GM23338 (cell line): ENCODE results near the gene ATP5F1B. TPM values are rescaled to one million over a fixed set of nuclear protein-coding genes. Genes with fewer than 3 reads are reported as not detected.

Source experiments
- ATAC-seq: fragments of 200-7000 bp; cut with Tn5 transposase; 3 replicates; pipeline ENCODE4 v1.9.1; 2020
- DNase-seq: peaks from one replicate; pipeline ENCODE4 v3.0.0-alpha.2; 2015; ENCODE audit warnings: low spot score
- H2AFZ ChIP-seq: fragments of 200-600 bp; sonication (generic); 2 replicates; pipeline ENCODE4 v1.8.0; 2016; ENCODE audit warnings: antibody characterized with exemption, mild to moderate bottlenecking, moderate library complexity
- H3F3A ChIP-seq: fragments of 200-600 bp; sonication (generic); replicated peaks from 2 replicates; pipeline ENCODE4 v1.8.0; 2017; ENCODE audit warnings: antibody characterized with exemption, mixed run types, low read depth
- H3K27ac ChIP-seq: fragments of 200-600 bp; sonication (generic); 2 replicates; pipeline ENCODE4 v1.6.1; 2016; ENCODE audit warnings: low read depth
- H3K27me3 ChIP-seq: fragments of 200-600 bp; sonication (generic); 2 replicates; pipeline ENCODE4 v1.8.0; 2016; ENCODE audit warnings: mild to moderate bottlenecking, mixed run types, moderate library complexity; ENCODE audit not compliant: insufficient read depth
- H3K36me3 ChIP-seq: fragments of 200-600 bp; sonication (generic); 2 replicates; pipeline ENCODE4 v1.8.0; 2016; ENCODE audit warnings: mild to moderate bottlenecking; ENCODE audit not compliant: insufficient read depth
- H3K4me1 ChIP-seq: fragments of 200-600 bp; sonication (generic); 2 replicates; pipeline ENCODE4 v1.8.0; 2016; ENCODE audit warnings: mild to moderate bottlenecking, moderate library complexity; ENCODE audit not compliant: insufficient read depth
- H3K4me2 ChIP-seq: fragments of 200-600 bp; sonication (generic); 2 replicates; pipeline ENCODE4 v1.7.1; 2017; ENCODE audit warnings: mixed run types
- H3K4me3 ChIP-seq: fragments of 200-600 bp; sonication (generic); 2 replicates; pipeline ENCODE4 v1.6.1; 2016; ENCODE audit warnings: mixed run types
- H3K79me2 ChIP-seq: fragments of 200-600 bp; sonication (generic); replicated peaks from 2 replicates; pipeline ENCODE4 v1.8.0; 2017; ENCODE audit warnings: mild to moderate bottlenecking; ENCODE audit not compliant: insufficient read depth
- H3K9me2 ChIP-seq: fragments of 200-600 bp; sonication (generic); 2 replicates; pipeline ENCODE4 v1.8.0; 2017; ENCODE audit not compliant: insufficient read depth
- H4K20me1 ChIP-seq: fragments of 200-600 bp; sonication (generic); replicated peaks from 2 replicates; pipeline ENCODE4 v1.8.0; 2017; ENCODE audit warnings: mild to moderate bottlenecking; ENCODE audit not compliant: insufficient read depth
- H3K27ac Mint-ChIP-seq: 2 replicates; pipeline ENCODE4 v1.8.0; 2020; ENCODE audit warnings: inconsistent platforms, mild to moderate bottlenecking, moderate library complexity, mixed read lengths
- H3K27me3 Mint-ChIP-seq: 3 replicates; pipeline ENCODE4 v1.8.0; 2022; ENCODE audit warnings: low read depth, mild to moderate bottlenecking, moderate library complexity, mixed read lengths, inconsistent platforms; ENCODE audit not compliant: insufficient read depth, poor library complexity
- H3K36me3 Mint-ChIP-seq: 3 replicates; pipeline ENCODE4 v1.8.0; 2021; ENCODE audit warnings: low read depth, mild to moderate bottlenecking, inconsistent platforms, moderate library complexity, mixed read lengths
- H3K4me1 Mint-ChIP-seq: 3 replicates; pipeline ENCODE4 v1.8.0; 2020; ENCODE audit warnings: mild to moderate bottlenecking, inconsistent platforms, mixed read lengths
- H3K4me3 Mint-ChIP-seq: 3 replicates; pipeline ENCODE4 v1.8.0; 2021; ENCODE audit warnings: moderate library complexity, mild to moderate bottlenecking, inconsistent platforms, mixed read lengths
- H3K9me3 Mint-ChIP-seq: 3 replicates; pipeline ENCODE4 v1.8.0; 2020; ENCODE audit warnings: moderate library complexity, mild to moderate bottlenecking, inconsistent platforms, mixed read lengths
- EZH2 ChIP-seq: fragments of 200-600 bp; sonication (generic); IDR thresholded peaks from one replicate; pipeline ENCODE4 v1.8.0; 2017; ENCODE audit warnings: antibody characterized with exemption, mild to moderate bottlenecking, low read depth; ENCODE audit not compliant: unreplicated experiment
- EZH2phosphoT487 ChIP-seq: fragments of 200-600 bp; sonication (generic); IDR thresholded peaks from one replicate; pipeline ENCODE4 v1.8.1; 2018; ENCODE audit warnings: antibody characterized with exemption; ENCODE audit not compliant: unreplicated experiment
- JUNB ChIP-seq: IDR thresholded peaks from one replicate; pipeline ENCODE4 v1.6.1; 2016; ENCODE audit warnings: antibody characterized with exemption; ENCODE audit not compliant: unreplicated experiment
- NANOG ChIP-seq: IDR thresholded peaks from 2 replicates; pipeline ENCODE4 v1.6.1; 2016; ENCODE audit warnings: antibody characterized with exemption, borderline replicate concordance
- POLR2AphosphoS5 ChIP-seq: IDR thresholded peaks from 2 replicates; pipeline ENCODE4 v1.6.1; 2016; ENCODE audit warnings: antibody characterized with exemption, low read depth
- STAT1 ChIP-seq: IDR thresholded peaks from one replicate; pipeline ENCODE4 v1.6.1; 2016; ENCODE audit warnings: antibody characterized with exemption; ENCODE audit not compliant: unreplicated experiment
- ZNF114 ChIP-seq: fragments of 250-450 bp; sonication (Bioruptor Pico); IDR thresholded peaks from 2 replicates; pipeline ENCODE4 v1.5.0; 2020; ENCODE audit warnings: mild to moderate bottlenecking, moderate library complexity
- ZNF331 ChIP-seq: fragments of 250-450 bp; sonication (Bioruptor Pico); IDR thresholded peaks from 2 replicates; pipeline ENCODE4 v1.5.0; 2020; ENCODE audit warnings: low read depth, mild to moderate bottlenecking, moderate library complexity
- ZNF462 ChIP-seq: fragments of 250-450 bp; sonication (Bioruptor Pico); IDR thresholded peaks from 2 replicates; pipeline ENCODE4 v1.5.0; 2020; ENCODE audit warnings: mild to moderate bottlenecking, moderate library complexity
- polyA plus RNA-seq: library from polyadenylated mRNA; unstranded; fragments of >200 nt; fragmentation: Nextera tagmentation; extraction: Ambion mirVana; gene quantifications from 2 replicates; pipeline ENCODE4 v1.2.1, GENCODE V29; 2016
- total RNA-seq: library from RNA; depleted of rRNA; stranded (reverse); fragments of >200 nt; shearing (Covaris generic); gene quantifications from 2 replicates; pipeline ENCODE4 v1.2.3, GENCODE V29; 2014
- TF ChIP-seq, protein P1 (sequence below): IDR thresholded peaks from 2 replicates; pipeline ENCODE4 v1.6.1; 2016; ENCODE audit warnings: antibody characterized with exemption

Gene ATP5F1B
- total and polyA plus RNA-seq, 2 experiments from 2014 or later, result 763 to 956 TPM

DNA sequence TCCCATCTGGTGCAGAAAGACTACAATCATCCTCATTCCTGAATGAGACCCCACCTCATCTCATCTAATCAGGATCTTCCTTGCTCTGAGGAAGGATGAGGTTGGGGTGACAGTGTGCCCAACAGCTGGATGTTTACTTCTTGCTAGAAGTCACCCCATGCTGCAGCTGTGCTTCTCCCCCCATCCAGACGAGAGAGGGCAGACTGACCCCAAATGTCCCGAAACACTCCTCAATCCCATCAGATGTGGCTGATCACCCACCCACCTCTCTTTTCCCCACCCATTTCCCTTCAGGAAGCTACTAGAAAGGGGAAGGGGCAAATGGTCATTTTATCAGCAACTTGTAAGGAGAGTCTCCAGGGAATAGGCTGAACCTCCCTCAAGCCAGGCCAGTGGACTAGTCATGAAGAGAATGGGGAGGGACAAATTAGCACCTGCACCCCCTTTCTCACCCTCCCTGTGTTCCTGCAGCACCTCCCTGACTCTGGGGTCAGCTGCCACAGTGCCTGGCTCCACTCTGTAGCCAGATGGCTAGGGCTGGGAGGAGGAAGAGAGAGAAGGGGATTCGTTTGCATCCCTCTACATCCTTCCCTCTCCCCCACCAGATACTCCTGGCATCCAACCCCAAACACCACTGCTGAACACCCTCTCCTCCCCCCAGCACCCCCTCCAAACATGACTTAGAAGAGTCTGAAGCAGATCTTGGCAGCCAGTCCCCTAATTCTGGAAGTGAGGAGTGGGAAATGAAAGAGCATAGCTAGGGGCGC lies 12.9 kb downstream of the ATP5F1B start:
- Mint-ChIP-seq H3K27me3 (peaks cover 31% of the 10 kb centered on the region), H3K9me3 (no peaks in the 10 kb centered on the region; the same call in 2 of the 3 replicates), H3K36me3 (peaks cover 10% of the 10 kb centered on the region), H3K4me1 (peaks cover 66% of the 10 kb centered on the region), H3K4me3 (peak overlapping the region; percentile 99), H3K27ac (peak overlapping the region; percentile 77)
- H3K4me1 ChIP-seq, result peaks cover 49% of the 10 kb centered on the region
- H3K36me3 ChIP-seq, result peaks cover 3% of the 10 kb centered on the region; the same call in 1 of the 2 replicates
- H3K4me2 ChIP-seq, result peak overlapping the region; percentile 99
- H3K27me3 ChIP-seq, result no peaks in the 10 kb centered on the region
- H2AFZ ChIP-seq, result no peak overlapping the region
- peaks cover 15% of the 10 kb centered on the region for H3F3A ChIP-seq
- TF ChIP-seq STAT1, result no peak
- TF ChIP-seq ZNF114, result no peak
- TF ChIP-seq JUNB, result no peak
- no peak for TF ChIP-seq NANOG
- TF ChIP-seq, protein P1, sequence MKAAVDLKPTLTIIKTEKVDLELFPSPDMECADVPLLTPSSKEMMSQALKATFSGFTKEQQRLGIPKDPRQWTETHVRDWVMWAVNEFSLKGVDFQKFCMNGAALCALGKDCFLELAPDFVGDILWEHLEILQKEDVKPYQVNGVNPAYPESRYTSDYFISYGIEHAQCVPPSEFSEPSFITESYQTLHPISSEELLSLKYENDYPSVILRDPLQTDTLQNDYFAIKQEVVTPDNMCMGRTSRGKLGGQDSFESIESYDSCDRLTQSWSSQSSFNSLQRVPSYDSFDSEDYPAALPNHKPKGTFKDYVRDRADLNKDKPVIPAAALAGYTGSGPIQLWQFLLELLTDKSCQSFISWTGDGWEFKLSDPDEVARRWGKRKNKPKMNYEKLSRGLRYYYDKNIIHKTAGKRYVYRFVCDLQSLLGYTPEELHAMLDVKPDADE, result no peak
- TF ChIP-seq EZH2phosphoT487, result no peak
- TF ChIP-seq ZNF331 (CRISPR knock-in tag), result no peak
- TF ChIP-seq EZH2, result no peak
- TF ChIP-seq POLR2AphosphoS5, result no peak
- peak overlapping the region; percentile 47; the same call in 1 of the 2 replicates for H3K27ac ChIP-seq
- DNase-seq (no peak), ATAC-seq (no peak)
- H3K4me3 ChIP-seq, result peak overlapping the region; percentile 70
- peaks cover 9% of the 10 kb centered on the region for H4K20me1 ChIP-seq
- peaks cover 29% of the 10 kb centered on the region for H3K79me2 ChIP-seq
- H3K9me2 ChIP-seq, result no peaks in the 10 kb centered on the region

DNA sequence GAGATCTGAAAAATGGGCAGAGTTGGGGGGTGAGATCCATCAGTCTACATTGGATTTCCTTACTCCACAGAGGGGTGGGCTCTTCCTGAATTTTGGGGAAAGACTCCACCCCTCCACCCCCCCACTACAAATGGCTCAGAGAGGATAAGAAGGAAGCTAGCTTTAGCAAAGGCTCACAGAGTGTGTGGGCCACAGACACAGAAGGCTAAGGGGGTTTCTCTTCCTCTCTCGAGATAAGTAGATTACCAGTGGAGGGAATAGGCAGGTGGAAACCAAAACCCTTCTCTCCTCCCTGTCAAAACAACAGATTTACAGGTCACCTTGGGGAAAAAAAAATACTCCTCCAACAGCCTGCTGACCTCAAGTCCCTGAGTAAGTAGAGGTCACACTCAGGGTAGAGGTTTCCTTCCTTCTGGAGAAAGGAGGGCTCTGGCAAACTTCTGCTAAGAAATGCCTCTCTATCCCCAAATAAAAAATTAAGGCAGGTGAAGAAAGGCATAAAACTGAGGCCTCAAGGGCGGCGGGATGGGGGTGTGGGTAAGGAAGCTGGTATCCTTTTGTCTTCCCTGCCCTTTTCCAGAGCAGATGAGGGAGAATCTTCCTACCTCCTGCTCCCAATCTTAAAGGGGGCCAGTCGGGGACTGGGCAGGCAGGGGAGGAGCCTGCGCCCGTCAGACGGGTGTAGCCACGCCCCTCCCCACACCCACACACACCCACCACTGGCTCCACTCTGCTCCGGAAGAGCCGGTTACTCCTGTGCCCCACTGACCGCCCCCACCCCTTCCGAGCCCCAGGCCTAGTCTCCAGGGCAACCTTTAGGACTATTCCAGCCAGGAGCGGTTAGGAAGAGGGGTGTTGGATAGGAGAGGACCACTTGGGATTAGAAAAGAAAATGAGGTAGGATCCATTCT lies 13.7 kb downstream of the ATP5F1B start:
- Mint-ChIP-seq H3K27me3 (peaks cover 31% of the 10 kb centered on the region), H3K36me3 (peaks cover 1% of the 10 kb centered on the region; the same call in 2 of the 3 replicates), H3K27ac (peak overlapping the region; percentile 77), H3K9me3 (no peaks in the 10 kb centered on the region; the same call in 2 of the 3 replicates), H3K4me1 (peaks cover 63% of the 10 kb centered on the region), H3K4me3 (peak overlapping the region; percentile 99)
- Histone ChIP-seq H3K4me3 (peak overlapping the region; percentile 70), H3K79me2 (peaks cover 37% of the 10 kb centered on the region), H3K9me2 (no peaks in the 10 kb centered on the region), H3K4me1 (peaks cover 53% of the 10 kb centered on the region), H3K27ac (peak overlapping the region; percentile 90), H3K36me3 (no peaks in the 10 kb centered on the region; the same call in 1 of the 2 replicates), H3K4me2 (peak overlapping the region; percentile 99), H2AFZ (no peak overlapping the region), H4K20me1 (peaks cover 16% of the 10 kb centered on the region), H3F3A (peaks cover 13% of the 10 kb centered on the region; the same call in 1 of the 2 replicates), H3K27me3 (no peaks in the 10 kb centered on the region)
- ATAC-seq (peak; percentile 19), DNase-seq (peak; percentile 83)
- TF ChIP-seq POLR2AphosphoS5 (peak; percentile 52), ZNF462 (CRISPR knock-in tag) (no peak)
